HepG2 (cell line): ENCODE measurements around the gene HADHA. TPM values are rescaled to one million over a fixed set of nuclear protein-coding genes. Genes with fewer than 3 reads are reported as not detected.

Experiments
- KIAA2018 ChIP-seq: sonication (generic); formaldehyde crosslinking; IDR thresholded peaks from 2 replicates; pipeline ENCODE4 v1.5.0; 2020; ENCODE audit warnings: mild to moderate bottlenecking, missing genetic modification reagents, borderline replicate concordance
- POLR2AphosphoS2 ChIP-seq: IDR thresholded peaks from 2 replicates; pipeline ENCODE4 v1.6.1; 2011; ENCODE audit warnings: low read depth, low read length, improper control_type of control experiment
- SALL2 ChIP-seq: sonication (generic); formaldehyde crosslinking; IDR thresholded peaks from 2 replicates; pipeline ENCODE4 v1.8.1; 2023; ENCODE audit warnings: mild to moderate bottlenecking, missing genetic modification reagents, inconsistent platforms
- SMARCE1 ChIP-seq: fragments of 450-650 bp; IDR thresholded peaks from 2 replicates; pipeline ENCODE4 v1.6.1; 2017; ENCODE audit warnings: borderline replicate concordance
- TBX3 ChIP-seq: fragments of 450-650 bp; IDR thresholded peaks from 2 replicates; pipeline ENCODE4 v1.6.1; 2017; ENCODE audit warnings: antibody characterized with exemption, mild to moderate bottlenecking, inconsistent platforms, borderline replicate concordance
- ZBTB4 ChIP-seq: sonication (generic); formaldehyde crosslinking; IDR thresholded peaks from 2 replicates; pipeline ENCODE4 v1.4.0; 2020; ENCODE audit warnings: missing genetic modification reagents, mild to moderate bottlenecking, borderline replicate concordance
- ZBTB44 ChIP-seq: sonication (generic); formaldehyde crosslinking; IDR thresholded peaks from 2 replicates; pipeline ENCODE4 v1.4.0; 2020; ENCODE audit warnings: missing genetic modification reagents
- ZNF136 ChIP-seq: sonication (generic); formaldehyde crosslinking; IDR thresholded peaks from 2 replicates; pipeline ENCODE4 v1.8.1; 2022; ENCODE audit warnings: low read depth, mild to moderate bottlenecking, moderate library complexity, missing genetic modification reagents
- ZNF367 ChIP-seq: sonication (generic); formaldehyde crosslinking; IDR thresholded peaks from 2 replicates; pipeline ENCODE4 v1.4.0; 2020; ENCODE audit warnings: missing genetic modification reagents, borderline replicate concordance
- ZNF563 ChIP-seq: sonication (generic); formaldehyde crosslinking; IDR thresholded peaks from 2 replicates; pipeline ENCODE4 v1.8.0; 2022; ENCODE audit warnings: mild to moderate bottlenecking, moderate library complexity, missing genetic modification reagents
- ZNF644 ChIP-seq: IDR thresholded peaks from 2 replicates; pipeline ENCODE4 v1.6.1; 2016; ENCODE audit warnings: low read depth
- polyA plus RNA-seq, 8 experiments: library from polyadenylated mRNA; depleted of rRNA in 3 of 8; stranded (reverse) in 7 of 8; unstranded in 1 of 8; fragments of >200 nt; fragmentation: Illumina TruSeq in 4 of 8; extraction: Trizol in 4 of 8; gene quantifications; 2 replicates each; pipeline versions ENCODE4 v1.2.1 to v1.2.3, GENCODE V29; 2011 to 2016; ENCODE audit warnings: low read depth in 4 of 8, missing spikeins in 1 of 8, mixed read lengths in 1 of 8; ENCODE audit not compliant: insufficient read depth in 1 of 8
- total RNA-seq, 5 experiments: library from RNA; depleted of rRNA; stranded (reverse); fragments of >200 nt; fragmentation: Illumina TruSeq; extraction: Trizol; gene quantifications; 2 replicates each; pipeline ENCODE4 v1.2.3, GENCODE V29; 2016; ENCODE audit warnings: low read depth in 1 of 5
- TF ChIP-seq, protein P1 (sequence below): sonication (generic); formaldehyde crosslinking; IDR thresholded peaks from 2 replicates; pipeline ENCODE4 v1.5.1; 2020; ENCODE audit warnings: missing genetic modification reagents, mild to moderate bottlenecking, borderline replicate concordance

HADHA gene
- total and polyA plus RNA-seq, 2 of the 13 experiments (the other 11 are each of a cell fraction or from before 2014, with no cell fraction given), result 102 to 270 TPM

DNA sequence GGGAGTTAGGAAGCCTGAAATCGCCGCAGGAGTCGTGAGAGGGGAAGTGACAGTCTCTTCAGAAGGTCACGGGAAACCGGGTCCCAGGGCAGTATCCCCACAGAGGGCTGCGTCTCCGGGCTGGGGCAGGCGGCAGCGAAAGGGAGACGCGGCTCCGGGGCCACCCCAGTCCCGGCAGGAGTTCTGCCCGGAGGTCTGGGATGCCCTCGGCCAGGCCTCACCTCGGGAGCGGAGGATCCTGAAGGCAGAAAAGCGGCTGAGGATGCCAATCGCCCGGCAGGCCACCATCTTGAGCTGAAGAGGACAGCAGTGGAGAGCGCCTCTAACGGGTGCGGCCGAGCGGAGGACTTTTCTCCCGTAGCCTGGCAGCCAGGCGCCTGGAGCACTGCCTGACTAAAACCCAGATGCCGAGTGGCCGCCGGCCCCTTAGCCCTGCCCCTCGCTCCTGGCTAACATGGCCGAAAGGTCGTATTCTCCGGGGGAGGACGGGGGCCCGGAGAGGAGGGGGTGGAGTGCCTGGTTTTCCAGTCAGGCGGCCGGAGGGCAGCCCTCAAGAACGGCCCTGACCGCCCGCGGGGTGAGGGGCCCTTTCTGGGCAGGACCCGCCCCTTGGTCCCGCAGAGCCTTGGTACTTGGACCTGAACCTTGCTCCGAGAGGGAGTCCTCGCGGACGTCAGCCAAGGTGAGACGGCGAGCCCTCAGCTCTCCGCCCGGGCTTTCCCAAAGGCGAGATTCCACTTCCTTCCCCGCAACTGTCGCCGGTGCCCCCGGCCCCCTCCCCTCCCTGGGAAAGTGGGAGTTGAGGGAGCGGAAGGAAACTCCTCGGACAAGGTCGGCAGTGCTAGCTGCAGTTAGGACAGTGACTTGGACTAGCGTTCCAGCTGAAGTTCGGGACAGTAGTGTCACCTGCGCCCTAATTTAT is at the start of gene HADHA, which contains the start of gene HADHB (continued):
- TF ChIP-seq ZBTB44, result peak; percentile 53; the same call in 1 of the 2 replicates
- TF ChIP-seq, protein P1, sequence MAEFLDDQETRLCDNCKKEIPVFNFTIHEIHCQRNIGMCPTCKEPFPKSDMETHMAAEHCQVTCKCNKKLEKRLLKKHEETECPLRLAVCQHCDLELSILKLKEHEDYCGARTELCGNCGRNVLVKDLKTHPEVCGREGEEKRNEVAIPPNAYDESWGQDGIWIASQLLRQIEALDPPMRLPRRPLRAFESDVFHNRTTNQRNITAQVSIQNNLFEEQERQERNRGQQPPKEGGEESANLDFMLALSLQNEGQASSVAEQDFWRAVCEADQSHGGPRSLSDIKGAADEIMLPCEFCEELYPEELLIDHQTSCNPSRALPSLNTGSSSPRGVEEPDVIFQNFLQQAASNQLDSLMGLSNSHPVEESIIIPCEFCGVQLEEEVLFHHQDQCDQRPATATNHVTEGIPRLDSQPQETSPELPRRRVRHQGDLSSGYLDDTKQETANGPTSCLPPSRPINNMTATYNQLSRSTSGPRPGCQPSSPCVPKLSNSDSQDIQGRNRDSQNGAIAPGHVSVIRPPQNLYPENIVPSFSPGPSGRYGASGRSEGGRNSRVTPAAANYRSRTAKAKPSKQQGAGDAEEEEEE (CRISPR knock-in tag), result no peak
- 0 out of 2 replicates have a peak, but pooled peaks have one; percentile 68 for TF ChIP-seq ZNF367 (CRISPR knock-in tag)
- TF ChIP-seq TBX3, result no peak
- peak; percentile 62; the same call in 1 of the 2 replicates for TF ChIP-seq SALL2
- TF ChIP-seq ZBTB4 (CRISPR knock-in tag), result peak; percentile 40; the same call in 1 of the 2 replicates
- TF ChIP-seq POLR2AphosphoS2, result no peak
- TF ChIP-seq KIAA2018 (CRISPR knock-in tag), result 0 out of 2 replicates have a peak, but pooled peaks have one; percentile 35
- TF ChIP-seq SMARCE1, result no peak
- TF ChIP-seq ZNF136 (CRISPR knock-in tag), result peak; percentile 69; the same call in 1 of the 2 replicates
- TF ChIP-seq ZNF644 (CRISPR knock-in tag), result no peak
- TF ChIP-seq ZNF563 (CRISPR knock-in tag), result peak; percentile 31
